Measurements from ENCODE around the gene GLRX5. TPM values are rescaled to one million over a fixed set of nuclear protein-coding genes. Genes with fewer than 3 reads are reported as not detected.

GLRX5 gene
- total and polyA plus RNA-seq, 12 donors = 32.7 to 134 (median 71.6) TPM

DNA sequence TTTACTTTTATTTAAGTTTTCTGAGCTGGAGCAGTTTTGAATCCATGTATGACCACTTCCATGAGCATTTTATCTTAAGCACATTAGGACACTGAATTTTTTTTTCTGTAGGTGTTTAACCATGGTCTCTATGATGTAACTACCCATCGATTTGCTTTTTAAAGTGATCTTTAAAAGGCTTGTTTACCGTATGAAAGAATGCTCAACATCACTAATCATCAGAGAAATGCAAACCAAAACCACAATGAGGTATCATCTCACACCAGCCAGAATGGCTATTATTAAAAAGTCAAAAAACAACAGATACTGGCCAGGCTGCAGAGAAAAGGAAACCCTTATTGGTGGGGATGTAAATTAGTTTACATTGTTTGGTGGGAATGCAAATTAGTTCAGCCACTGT is 23.0 kb downstream of the GLRX5 start:
- intact Hi-C loops (cut with DNase I) = loop anchor here in 1 of 2 donors (5.0 kb wide), 1 partner anchor 224 kb away; no protein-coding TSS in a partner anchor
- Histone ChIP-seq H3K9me3 (replicated peaks in 1 of 3) (no peaks in the 10 kb centered on the region), H3K36me3 (replicated peaks in 1 of 2) (no peaks in the 10 kb centered on the region), H3K27me3 (no peaks in the 10 kb centered on the region), H3K27ac (no peak overlapping the region), H3K4me3 (no peak overlapping the region), H3K4me1 (replicated peaks in 1 of 2) (no peaks in the 10 kb centered on the region)
- TF ChIP-seq POLR2A (IDR thresholded peaks at IDR 0.05) = no peak
- TF ChIP-seq, protein P1, sequence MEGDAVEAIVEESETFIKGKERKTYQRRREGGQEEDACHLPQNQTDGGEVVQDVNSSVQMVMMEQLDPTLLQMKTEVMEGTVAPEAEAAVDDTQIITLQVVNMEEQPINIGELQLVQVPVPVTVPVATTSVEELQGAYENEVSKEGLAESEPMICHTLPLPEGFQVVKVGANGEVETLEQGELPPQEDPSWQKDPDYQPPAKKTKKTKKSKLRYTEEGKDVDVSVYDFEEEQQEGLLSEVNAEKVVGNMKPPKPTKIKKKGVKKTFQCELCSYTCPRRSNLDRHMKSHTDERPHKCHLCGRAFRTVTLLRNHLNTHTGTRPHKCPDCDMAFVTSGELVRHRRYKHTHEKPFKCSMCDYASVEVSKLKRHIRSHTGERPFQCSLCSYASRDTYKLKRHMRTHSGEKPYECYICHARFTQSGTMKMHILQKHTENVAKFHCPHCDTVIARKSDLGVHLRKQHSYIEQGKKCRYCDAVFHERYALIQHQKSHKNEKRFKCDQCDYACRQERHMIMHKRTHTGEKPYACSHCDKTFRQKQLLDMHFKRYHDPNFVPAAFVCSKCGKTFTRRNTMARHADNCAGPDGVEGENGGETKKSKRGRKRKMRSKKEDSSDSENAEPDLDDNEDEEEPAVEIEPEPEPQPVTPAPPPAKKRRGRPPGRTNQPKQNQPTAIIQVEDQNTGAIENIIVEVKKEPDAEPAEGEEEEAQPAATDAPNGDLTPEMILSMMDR (IDR thresholded peaks at IDR 0.05) = no peak
- WGBS, 4 donors = 62 to 77% (median 74%) methylated on average over 2 of the region's 2 CpGs
- no peak for DNase-seq

DNA sequence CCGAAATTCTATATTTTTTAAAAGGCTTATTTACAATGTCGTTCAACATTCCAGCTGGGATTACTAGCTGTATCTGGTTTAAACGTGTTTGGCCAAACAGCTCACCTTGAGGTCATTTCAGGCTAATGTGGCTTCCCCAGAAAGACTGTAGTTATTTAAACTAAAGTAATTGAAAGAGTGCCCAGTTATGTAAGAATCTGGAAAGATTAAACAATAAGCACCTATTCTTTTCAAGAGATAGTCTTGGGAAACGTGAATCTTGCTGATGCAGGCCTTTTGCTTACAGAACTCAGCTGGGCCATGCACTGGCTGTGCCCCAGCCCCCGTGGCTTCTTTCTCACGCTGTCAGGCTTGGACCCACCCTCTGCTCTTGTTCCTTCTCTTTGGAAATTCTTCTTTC is 24.4 kb downstream of the GLRX5 start:
- intact Hi-C loops (cut with DNase I) = loop anchor here in 1 of 2 donors (5.0 kb wide), 1 partner anchor 223 kb away; no protein-coding TSS in a partner anchor
- H3K36me3 ChIP-seq (replicated peaks in 1 of 2) = no peaks in the 10 kb centered on the region
- H3K4me3 ChIP-seq = no peak overlapping the region
- H3K9me3 ChIP-seq (replicated peaks in 1 of 3) = no peaks in the 10 kb centered on the region
- no peak for TF ChIP-seq POLR2A (IDR thresholded peaks at IDR 0.05)
- TF ChIP-seq, protein P1 (IDR thresholded peaks at IDR 0.05) = no peak
- H3K4me1 ChIP-seq (replicated peaks in 1 of 2) = no peaks in the 10 kb centered on the region
- no peak for DNase-seq
- H3K27me3 ChIP-seq = no peaks in the 10 kb centered on the region
- H3K27ac ChIP-seq = no peak overlapping the region
- 59 to 70% (median 68%) methylated on average over 6 of the region's 6 CpGs for WGBS, 4 donors

DNA sequence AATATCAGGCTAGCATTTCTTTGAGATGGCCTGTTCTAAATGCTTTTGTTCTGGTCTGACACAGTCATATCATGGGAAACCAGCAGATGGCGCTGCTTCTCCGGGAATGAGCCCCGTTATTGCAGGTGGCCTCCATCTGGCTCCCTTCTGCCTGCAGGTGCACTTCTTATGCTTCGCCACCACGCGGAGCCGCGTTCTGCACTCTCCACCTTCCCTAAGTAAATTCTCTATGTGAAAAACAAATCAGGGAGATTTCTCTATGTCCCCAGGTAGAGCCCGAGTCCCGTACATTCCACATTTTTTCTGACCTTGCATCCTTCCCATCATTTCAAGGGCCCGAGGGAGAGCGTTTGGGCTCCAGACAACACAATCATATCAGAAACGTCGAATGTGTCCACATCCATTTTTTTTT is 26.2 kb downstream of the GLRX5 start:
- Histone ChIP-seq H3K9me3 (replicated peaks in 1 of 3) (no peaks in the 10 kb centered on the region), H3K4me3 (no peak overlapping the region), H3K36me3 (replicated peaks in 1 of 2) (no peaks in the 10 kb centered on the region), H3K27me3 (no peaks in the 10 kb centered on the region), H3K27ac (no peak overlapping the region), H3K4me1 (replicated peaks in 1 of 2) (no peaks in the 10 kb centered on the region)
- TF ChIP-seq, protein P1 (IDR thresholded peaks at IDR 0.05) = peak; percentile 96 to 99 (median 98)
- TF ChIP-seq POLR2A (IDR thresholded peaks at IDR 0.05) = no peak
- DNase-seq = peak; percentile 84 to 97 (median 92)
- WGBS, 4 donors = 3 to 10% (median 10%) methylated on average over 14 of the region's 14 CpGs
- intact Hi-C loops (cut with DNase I) = loop anchor here (2.0 to 10.0 kb wide), 4 partner anchors 121 to 434 kb away; no protein-coding TSS in a partner anchor

- peak in 3 of 7 donors; percentile 27 to 40 (median 38) for DNase-seq
- Histone ChIP-seq H3K27ac (no peak overlapping the region), H3K9me3 (replicated peaks in 1 of 3) (no peaks in the 10 kb centered on the region), H3K36me3 (replicated peaks in 1 of 2) (no peaks in the 10 kb centered on the region), H3K4me1 (replicated peaks in 1 of 2) (no peaks in the 10 kb centered on the region), H3K27me3 (no peaks in the 10 kb centered on the region), H3K4me3 (peak overlapping the region in 1 of 4 donors; percentile 38)
- TF ChIP-seq, protein P1 (IDR thresholded peaks at IDR 0.05) = no peak
- TF ChIP-seq POLR2A (IDR thresholded peaks at IDR 0.05) = no peak
- 62 to 78% (median 73%) methylated on average over 17 to 18 of the region's 18 CpGs for WGBS, 4 donors
- intact Hi-C loops (cut with DNase I) = loop anchor here (5.0 to 10.0 kb wide), 3 partner anchors 119 to 212 kb away; no protein-coding TSS in a partner anchor
These were observed 28.2 kb downstream of the GLRX5 start for GRCh38 chr14:95562892-95563685.

Measured in adrenal gland (tissue), 12 donors.